HCT116 (cell line): Measurements from ENCODE around the gene IL15RA. TPM values are rescaled to one million over a fixed set of nuclear protein-coding genes. Genes with fewer than 3 reads are reported as not detected.

Experiments used
- ATAC-seq: fragments of 200-7000 bp; cut with Tn5 transposase; 2 replicates; pipeline ENCODE4 v1.9.1; 2020; ENCODE audit warnings: mild to moderate bottlenecking, moderate library complexity
- BruUV-seq: library from RNA; stranded (reverse); fragments of 400-500 nt; replicated peaks from 2 replicates; lab custom pipeline; 2021; lab: Mats Ljungman, UMichigan
- CTCF ChIA-PET: fragments of 300-600 bp; sonication (Branson Sonifier 250); formaldehyde crosslinking; loops from one replicate; lab custom pipeline; 2021; ENCODE audit warnings: antibody characterized with exemption; lab: Charles Lee
- POLR2A ChIA-PET: fragments of 300-600, 350-600 bp; sonication (Branson Sonifier 250); formaldehyde crosslinking; loops from one replicate; lab custom pipeline; 2021; ENCODE audit warnings: antibody characterized with exemption; lab: Charles Lee
- RAD21 ChIA-PET, 2 experiments: fragments of 300-600 bp; sonication (Branson Sonifier 250); formaldehyde crosslinking; loops; one replicate each; lab custom pipeline; 2023; ENCODE audit warnings: low total read pairs in 2 of 2; ENCODE audit not compliant: uncharacterized antibody in 2 of 2, unreplicated experiment in 2 of 2, low non-redundant PET in 1 of 2; lab: Charles Lee
- DNase-seq: peaks from one replicate; pipeline ENCODE4 v3.0.0-alpha.2; 2010; ENCODE audit warnings: low read depth, low spot score
- H2AFZ ChIP-seq: fragments of 200-600 bp; shearing (Covaris generic), sonication (generic); 2 replicates; pipeline ENCODE4 v1.6.1; 2017; ENCODE audit warnings: low read depth, mixed run types, mixed read lengths, antibody characterized with exemption, low read length; ENCODE audit not compliant: poor library complexity, severe bottlenecking
- H3K27ac ChIP-seq: 2 replicates; pipeline ENCODE4 v1.5.1; 2012; ENCODE audit warnings: low read depth, low read length
- H3K27me3 ChIP-seq: fragments of 200-600 bp; sonication (generic); 2 replicates; pipeline ENCODE4 v1.6.1; 2016; ENCODE audit warnings: mixed run types, low read length, mixed read lengths; ENCODE audit not compliant: insufficient read depth
- H3K36me3 ChIP-seq, 2 experiments: fragments of 200-500 bp in 1 of 2; fragments of 200-600 bp in 1 of 2; sonication (Bioruptor generic) in 1 of 2; sonication (generic) in 1 of 2; 2 replicates each; pipeline versions ENCODE4 v1.5.1 to v1.6.1; 2014 to 2016; ENCODE audit warnings: low read length in 2 of 2, inconsistent platforms in 1 of 2, mixed read lengths in 1 of 2, mixed run types in 1 of 2; ENCODE audit not compliant: insufficient read depth in 2 of 2, control insufficient read depth in 1 of 2
- H3K4me1 ChIP-seq, 2 experiments: fragments of 200-600 bp in 1 of 2; sonication (generic) in 1 of 2; 2 replicates each; pipeline versions ENCODE4 v1.5.1 to v1.6.1; 2012 to 2017; ENCODE audit warnings: low read length in 2 of 2, inconsistent platforms in 1 of 2, mild to moderate bottlenecking in 1 of 2, mixed read lengths in 1 of 2, mixed run types in 1 of 2, moderate library complexity in 1 of 2; ENCODE audit not compliant: insufficient read depth in 2 of 2, control insufficient read depth in 1 of 2
- H3K4me2 ChIP-seq: fragments of 200-600 bp; sonication (generic); 2 replicates; pipeline ENCODE4 v1.6.1; 2017; ENCODE audit warnings: mixed run types, low read length, mixed read lengths
- H3K4me3 ChIP-seq, 2 experiments: fragments of 200-600 bp in 1 of 2; sonication (generic) in 1 of 2; replicated peaks in 1 of 2; 2 replicates each; pipeline ENCODE4 v1.5.1; 2011 to 2016; ENCODE audit warnings: low read length in 2 of 2, control low read depth in 1 of 2, low read depth in 1 of 2, mild to moderate bottlenecking in 1 of 2, mixed read lengths in 1 of 2, mixed run types in 1 of 2
- H3K79me2 ChIP-seq: fragments of 200-600 bp; sonication (generic); 2 replicates; pipeline ENCODE4 v1.6.1; 2017; ENCODE audit warnings: mild to moderate bottlenecking, mixed run types, low read length, moderate library complexity, mixed read lengths; ENCODE audit not compliant: insufficient read depth
- H3K9ac ChIP-seq: fragments of 200-600 bp; sonication (generic); 2 replicates; pipeline ENCODE4 v1.6.1; 2016; ENCODE audit warnings: low read length, mixed read lengths
- H3K9me2 ChIP-seq: fragments of 200-600 bp; sonication (generic), shearing (Covaris generic); 2 replicates; pipeline ENCODE4 v1.6.1; 2017; ENCODE audit warnings: mixed run types, mild to moderate bottlenecking, moderate library complexity; ENCODE audit not compliant: insufficient read depth
- H3K9me3 ChIP-seq, 2 experiments: fragments of 200-500 bp in 1 of 2; fragments of 200-600 bp in 1 of 2; sonication (Bioruptor generic) in 1 of 2; sonication (generic) in 1 of 2; 2 replicates each; pipeline ENCODE4 v1.6.1; 2014 to 2017; ENCODE audit warnings: low read length in 2 of 2, mixed read lengths in 2 of 2, inconsistent platforms in 1 of 2, low read depth in 1 of 2, mild to moderate bottlenecking in 1 of 2, mixed run types in 1 of 2, moderate library complexity in 1 of 2; ENCODE audit not compliant: control insufficient read depth in 1 of 2, insufficient read depth in 1 of 2
- H4K20me1 ChIP-seq: fragments of 200-600 bp; sonication (generic), shearing (Covaris generic); 2 replicates; pipeline ENCODE4 v1.6.1; 2017; ENCODE audit warnings: mixed run types, mild to moderate bottlenecking, moderate library complexity; ENCODE audit not compliant: insufficient read depth
- CBX3 ChIP-seq: IDR thresholded peaks from 2 replicates; pipeline ENCODE4 v1.6.1; 2012; ENCODE audit warnings: low read depth
- CEBPB ChIP-seq: IDR thresholded peaks from 2 replicates; pipeline ENCODE4 v1.6.1; 2012; ENCODE audit warnings: low read depth
- EZH2 ChIP-seq: fragments of 200-600 bp; sonication (generic); IDR thresholded peaks from 2 replicates; pipeline ENCODE4 v1.6.1; 2017; ENCODE audit warnings: antibody characterized with exemption, mixed run types
- POLR2AphosphoS5 ChIP-seq: IDR thresholded peaks from 2 replicates; pipeline ENCODE4 v1.6.1; 2011; ENCODE audit warnings: mild to moderate bottlenecking, low read depth, low read length, moderate library complexity
- RAD21 ChIP-seq: IDR thresholded peaks from 2 replicates; pipeline ENCODE4 v1.6.1; 2012; ENCODE audit warnings: low read depth, mild to moderate bottlenecking
- REST ChIP-seq: IDR thresholded peaks from 2 replicates; pipeline ENCODE4 v1.6.1; 2012; ENCODE audit warnings: low read depth
- TCF7L2 ChIP-seq: IDR thresholded peaks from 2 replicates; pipeline ENCODE4 v1.7.0; 2011; ENCODE audit warnings: borderline replicate concordance, inconsistent platforms; ENCODE audit not compliant: insufficient read depth, insufficient read length; ENCODE audit errors: extremely low read depth
- YY1 ChIP-seq: IDR thresholded peaks from 2 replicates; pipeline ENCODE4 v1.6.1; 2011; ENCODE audit warnings: low read length, low read depth, moderate library complexity, mild to moderate bottlenecking; ENCODE audit not compliant: insufficient replicate concordance; ENCODE audit errors: extremely low read depth
- intact Hi-C: fragments of 100-400 bp; cut with micrococcal nuclease; formaldehyde crosslinking; loops from 2 replicates; pipeline ENCODE4 v1.10.0; 2022
- total RNA-seq: library from RNA; stranded (reverse); gene quantifications from one replicate; pipeline ENCODE4 v1.2.1, GENCODE V29; 2021; ENCODE audit not compliant: unreplicated experiment
- TF ChIP-seq, protein P1 (sequence below): IDR thresholded peaks from 2 replicates; pipeline ENCODE4 v1.6.1; 2012

Gene IL15RA
- total RNA-seq, 1 experiment from 2014 or later, result 10.5 TPM

DNA sequence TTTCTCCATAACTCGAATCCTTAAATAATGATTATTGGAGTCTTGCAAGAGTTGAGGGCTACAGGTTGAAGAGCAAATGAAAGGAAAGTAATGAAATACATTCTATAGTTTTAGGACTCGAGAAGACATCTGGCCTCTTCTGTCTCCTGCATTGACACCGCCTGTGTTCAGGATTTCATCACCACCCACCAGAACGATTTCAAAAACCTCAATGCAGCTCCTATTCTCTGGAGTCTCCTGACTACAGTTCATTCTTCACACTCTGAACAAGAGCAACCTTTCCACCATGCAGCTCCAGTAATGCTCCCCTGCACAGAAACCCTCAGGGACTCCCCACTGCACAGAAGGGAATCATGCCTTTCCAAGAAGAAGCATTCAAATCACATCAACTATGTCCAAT, 5.5 kb downstream of the IL15RA start:
- ChIA-PET RAD21 (no interaction called here), POLR2A (no interaction called here), CTCF (no interaction called here)
- no peaks in the 10 kb centered on the region for H3K9me3 ChIP-seq
- H3K36me3 ChIP-seq, result no peaks in the 10 kb centered on the region
- H3K27ac ChIP-seq, result no peak overlapping the region
- ATAC-seq (no peak), DNase-seq (no peak)
- H3K4me2 ChIP-seq, result no peak overlapping the region
- no peak overlapping the region for H3K9ac ChIP-seq
- no peaks in the 10 kb centered on the region for H3K27me3 ChIP-seq
- peaks cover 2 to 21% of the 10 kb centered on the region in 2 experiments; a peak in 3 of 4 replicates for H3K4me1 ChIP-seq
- BruUV-seq, result no TSS peak
- no peak overlapping the region for H2AFZ ChIP-seq
- H4K20me1 ChIP-seq, result no peaks in the 10 kb centered on the region
- H3K9me2 ChIP-seq, result no peaks in the 10 kb centered on the region
- intact Hi-C loops, result loop anchor here (10.0 kb wide), 1 partner anchor 113 kb away; the partner anchor contains the start of gene RBM17
- no peak for TF ChIP-seq POLR2AphosphoS5
- TF ChIP-seq CBX3, result no peak
- TF ChIP-seq, protein P1, sequence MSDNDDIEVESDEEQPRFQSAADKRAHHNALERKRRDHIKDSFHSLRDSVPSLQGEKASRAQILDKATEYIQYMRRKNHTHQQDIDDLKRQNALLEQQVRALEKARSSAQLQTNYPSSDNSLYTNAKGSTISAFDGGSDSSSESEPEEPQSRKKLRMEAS, result no peak
- no peak for TF ChIP-seq TCF7L2
- TF ChIP-seq CEBPB, result no peak
- TF ChIP-seq YY1, result no peak
- H3K4me3 ChIP-seq, result no peak overlapping the region
- peaks cover 47% of the 10 kb centered on the region for H3K79me2 ChIP-seq

DNA sequence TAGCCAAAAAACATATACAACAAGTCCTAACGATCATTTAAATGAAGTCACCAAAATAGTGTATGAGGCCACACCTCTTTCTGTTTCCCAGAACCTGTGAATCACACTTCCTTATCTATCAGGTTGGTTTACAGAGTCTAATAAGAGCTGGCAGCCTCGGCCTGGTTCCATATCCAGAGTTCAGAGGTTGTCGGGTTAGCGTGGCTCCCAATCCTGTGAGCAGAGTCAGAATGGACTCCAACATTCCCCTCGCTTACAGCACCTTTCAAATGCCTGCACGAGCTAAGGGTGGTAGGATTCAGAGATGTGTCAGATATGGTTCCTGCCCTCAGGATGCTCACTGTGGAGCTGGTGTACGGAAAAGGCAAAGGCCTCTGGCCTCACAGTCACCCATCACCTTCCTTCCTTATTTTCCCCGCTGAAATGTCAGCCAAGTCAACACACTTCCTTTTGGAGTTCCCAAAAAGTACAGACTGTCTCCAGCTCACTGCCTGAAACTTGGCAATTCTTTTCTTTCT, 6.0 kb downstream of the IL15RA start:
- no peak for DNase-seq
- Histone ChIP-seq H2AFZ (no peak overlapping the region), H3K9me2 (no peaks in the 10 kb centered on the region), H3K36me3 (no peaks in the 10 kb centered on the region), H3K4me2 (peak overlapping the region; percentile 21; the same call in 1 of the 2 replicates), H3K27me3 (no peaks in the 10 kb centered on the region), H3K4me1 (peaks cover 2 to 16% of the 10 kb centered on the region in 2 experiments; a peak in 3 of 4 replicates), H3K9me3 (no peaks in the 10 kb centered on the region), H3K4me3 (no peak overlapping the region), H4K20me1 (no peaks in the 10 kb centered on the region), H3K9ac (no peak overlapping the region), H3K27ac (no peak overlapping the region), H3K79me2 (peaks cover 42% of the 10 kb centered on the region)
- CTCF ChIA-PET, result no interaction called here
- intact Hi-C loops, result loop anchor here (10.0 kb wide), 1 partner anchor 113 kb away; the partner anchor contains the start of gene RBM17
- POLR2A ChIA-PET, result no interaction called here
- BruUV-seq, result no TSS peak
- RAD21 ChIA-PET, result no interaction called here
- ATAC-seq, result no peak
- TF ChIP-seq REST (no peak), CEBPB (no peak), EZH2 (no peak), RAD21 (no peak)
- TF ChIP-seq, protein P1, result no peak
